ENCODE data around the gene SAPCD2.

SAPCD2 gene

GRCh38 chr9:137030538-137031527, 39.5 kb downstream of the SAPCD2 start:
- no peak for DNase-seq (ENCODE audit: low spot score)

- no peak for DNase-seq (ENCODE audit: low spot score)
These were observed 40.4 kb downstream of the SAPCD2 start for GRCh38 chr9:137030006-137030405.

- peak; percentile 93 for DNase-seq (ENCODE audit: low spot score)
These were observed 41.1 kb downstream of the SAPCD2 start for GRCh38 chr9:137029058-137029936.

GRCh38 chr9:137028263-137029057, 41.9 kb downstream of the SAPCD2 start:
- DNase-seq (ENCODE audit: low spot score), result peak; percentile 77

GRCh38 chr9:137027369-137028262, 42.7 kb downstream of the SAPCD2 start, which contains the start of gene ABCA2:
ABCA2 (minus strand) TSS chr9:137028237; CDS start chr9:137028140, 97 bp downstream.
- peak; percentile 75 for DNase-seq (ENCODE audit: low spot score)

GRCh38 chr9:137026828-137027227, 43.5 kb downstream of the SAPCD2 start:
- no peak for DNase-seq (ENCODE audit: low spot score)

- DNase-seq (ENCODE audit: low spot score), result no peak
These were observed 44.0 kb downstream of the SAPCD2 start for GRCh38 chr9:137026384-137026783.

GRCh38 chr9:137025517-137025966, 44.8 kb downstream of the SAPCD2 start:
- no peak for DNase-seq (ENCODE audit: low spot score)

- no peak for DNase-seq (ENCODE audit: low spot score)
These were observed 46.8 kb downstream of the SAPCD2 start for GRCh38 chr9:137023583-137023991.

GRCh38 chr9:137023157-137023556, 47.2 kb downstream of the SAPCD2 start:
- no peak for DNase-seq (ENCODE audit: low spot score)

GRCh38 chr9:137022662-137023008, 47.7 kb downstream of the SAPCD2 start:
- DNase-seq (ENCODE audit: low spot score), result no peak

- peak; percentile 87 for DNase-seq (ENCODE audit: low spot score)
These were observed 48.2 kb downstream of the SAPCD2 start for GRCh38 chr9:137021979-137022661.

GRCh38 chr9:137021568-137021978, 48.8 kb downstream of the SAPCD2 start:
- DNase-seq (ENCODE audit: low spot score), result no peak

- no peak for DNase-seq (ENCODE audit: low spot score)
These were observed 49.4 kb downstream of the SAPCD2 start for GRCh38 chr9:137020771-137021567.

GRCh38 chr9:137019891-137020683, 50.3 kb downstream of the SAPCD2 start:
- DNase-seq (ENCODE audit: low spot score), result no peak

- no peak for DNase-seq (ENCODE audit: low spot score)
These were observed 51.4 kb downstream of the SAPCD2 start for GRCh38 chr9:137018761-137019559.

GRCh38 chr9:137017791-137018497, 52.4 kb downstream of the SAPCD2 start:
- no peak for DNase-seq (ENCODE audit: low spot score)
